ENCODE results near the gene TMCO2.
A peak's percentile ranks its signal among the peaks of the same experiment; 100 is the strongest.
"Not testable (repeated sequence)": the region's sequence is repeated elsewhere in the genome, so short reads cannot be mapped to it uniquely, and the experiment has no call there.

The TMCO2 gene

DNA sequence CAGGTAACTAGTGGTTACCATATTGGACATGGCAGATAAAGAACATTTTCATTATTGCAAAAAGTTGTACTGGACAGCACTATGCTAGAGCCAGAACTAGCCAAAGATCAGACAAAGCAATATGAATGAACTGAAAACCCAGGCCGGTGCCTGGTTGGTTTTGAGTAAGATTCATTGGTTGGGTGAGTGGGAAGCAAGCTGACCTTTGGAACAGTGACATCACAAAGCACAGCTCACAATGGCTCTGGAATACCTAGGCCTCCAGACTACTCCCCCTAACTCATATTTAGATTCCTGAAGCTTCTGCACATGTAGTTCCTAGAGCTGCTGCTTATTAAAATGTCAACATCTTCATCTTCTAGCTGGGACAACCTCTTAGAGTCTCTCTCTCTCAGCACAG lies at the start of gene TMCO2:
Gene TMCO2 (plus strand): TSS at position 283 of the 400 bp plus-strand sequence. CDS start 57 bp downstream, at position 340.
- DNase-seq, result no peak

DNA sequence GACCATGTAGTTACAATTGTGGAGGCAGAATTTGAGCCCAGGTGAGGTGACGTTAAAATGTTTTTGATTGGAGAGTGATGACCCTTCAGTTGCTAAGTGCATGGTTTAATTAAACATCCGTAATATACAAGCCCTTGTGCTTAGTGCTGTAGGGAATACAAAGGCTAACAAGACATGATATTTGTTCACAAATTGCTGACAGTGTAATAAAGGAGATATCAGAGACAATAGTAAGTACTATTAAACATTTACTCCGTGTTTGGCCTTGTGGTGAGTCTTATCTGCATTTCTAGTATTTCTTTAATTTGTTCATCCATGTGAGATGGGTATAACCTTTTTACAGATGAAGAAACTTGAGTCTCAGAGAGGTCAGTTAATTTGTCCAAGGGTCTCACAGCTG lies 48.6 kb upstream of the TMCO2 start:
- DNase-seq, result peak; percentile 10

DNA sequence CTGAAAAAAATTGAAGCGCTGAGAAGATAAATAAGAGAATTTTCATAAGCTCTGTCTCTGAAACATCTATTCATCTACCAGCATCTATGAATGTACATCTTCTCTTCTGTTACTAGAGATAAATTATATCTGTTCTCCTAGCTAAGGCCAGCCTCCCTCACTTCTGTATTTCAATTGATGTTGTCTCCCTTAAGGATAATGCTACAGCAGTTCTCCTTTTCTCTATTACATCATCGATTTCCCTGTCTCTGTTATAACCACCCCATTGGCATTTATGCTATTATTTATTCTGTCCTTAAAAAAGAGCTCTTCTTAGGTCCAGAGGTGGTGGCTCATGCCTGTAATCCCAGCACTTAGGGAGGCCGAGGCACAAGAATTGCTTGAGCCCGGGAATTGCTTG lies 42.9 kb upstream of the TMCO2 start:
- no peak for DNase-seq

DNA sequence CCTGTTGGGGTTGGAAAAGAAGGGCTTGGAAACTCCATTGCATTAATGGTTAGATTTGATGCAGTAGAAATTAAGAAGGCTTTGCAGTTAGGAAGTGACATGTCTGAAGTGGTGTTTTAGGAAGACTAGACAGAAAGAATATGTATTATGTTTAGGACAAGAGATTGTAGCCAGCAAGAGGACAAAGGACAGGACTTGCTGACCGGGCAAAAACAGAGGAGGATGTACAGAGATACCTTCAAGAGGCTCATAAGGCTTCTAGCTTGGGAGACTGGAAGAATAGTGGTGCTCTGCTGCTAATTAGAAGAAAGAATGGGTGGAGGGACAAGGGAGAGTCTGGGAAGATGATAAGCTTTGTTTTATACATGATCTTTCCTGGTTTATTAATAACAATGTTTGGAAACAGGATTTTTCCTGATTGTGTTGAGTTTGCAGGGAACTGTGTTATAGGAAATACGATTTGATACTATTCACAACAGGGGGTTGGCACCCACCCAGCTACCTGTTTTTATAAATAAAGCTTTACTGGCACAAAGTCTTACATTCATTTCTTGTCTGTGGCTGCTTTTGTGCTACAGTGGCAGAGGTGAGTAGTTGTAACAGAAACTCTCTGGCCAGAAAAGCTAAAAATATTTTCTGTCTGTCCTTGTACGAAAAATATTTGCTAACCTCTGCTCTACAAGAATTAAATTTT lies 37.1 kb upstream of the TMCO2 start:
- no peak for DNase-seq

DNA sequence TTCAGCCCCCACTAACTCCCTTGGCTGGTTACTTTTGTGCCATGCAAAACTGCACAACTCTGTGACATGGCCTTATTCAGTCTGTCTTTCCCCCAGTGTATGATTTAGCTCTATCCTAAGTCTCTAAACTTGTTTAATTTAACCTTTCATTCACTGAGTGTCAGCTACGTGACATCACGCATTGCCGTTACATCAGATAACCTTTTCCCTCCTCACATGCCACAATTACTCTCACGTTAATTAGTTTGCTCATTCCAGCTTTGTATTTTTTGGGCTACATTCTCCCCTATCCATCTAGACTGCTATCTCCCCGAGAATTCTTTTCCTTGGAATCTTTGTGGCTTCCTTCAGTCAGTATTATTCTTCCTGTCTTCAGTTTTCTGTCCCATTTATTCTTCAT lies 29.4 kb upstream of the TMCO2 start:
- DNase-seq, result no peak

DNA sequence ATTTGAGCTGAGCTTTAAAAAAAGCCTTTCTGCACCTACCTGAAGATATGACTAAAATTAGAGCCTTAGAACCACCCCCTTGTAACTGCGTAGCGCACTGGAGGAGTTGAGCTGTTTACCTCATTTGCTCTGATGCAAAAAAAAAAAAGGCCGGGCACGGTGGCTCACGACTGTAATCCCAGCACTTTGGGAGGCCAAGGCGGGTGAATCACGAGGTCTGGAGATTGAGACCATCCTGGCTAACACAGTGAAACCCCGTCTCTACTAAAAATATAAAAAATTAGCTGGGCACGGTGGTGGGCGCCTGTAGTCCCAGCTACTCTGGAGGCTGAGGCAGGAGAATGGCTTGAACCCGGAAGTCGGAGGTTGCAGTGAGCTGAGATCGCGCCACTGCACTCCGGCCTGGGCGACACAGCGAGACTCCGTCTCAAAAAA lies 26.2 kb upstream of the TMCO2 start:
- not testable (repeated sequence) for DNase-seq

DNA sequence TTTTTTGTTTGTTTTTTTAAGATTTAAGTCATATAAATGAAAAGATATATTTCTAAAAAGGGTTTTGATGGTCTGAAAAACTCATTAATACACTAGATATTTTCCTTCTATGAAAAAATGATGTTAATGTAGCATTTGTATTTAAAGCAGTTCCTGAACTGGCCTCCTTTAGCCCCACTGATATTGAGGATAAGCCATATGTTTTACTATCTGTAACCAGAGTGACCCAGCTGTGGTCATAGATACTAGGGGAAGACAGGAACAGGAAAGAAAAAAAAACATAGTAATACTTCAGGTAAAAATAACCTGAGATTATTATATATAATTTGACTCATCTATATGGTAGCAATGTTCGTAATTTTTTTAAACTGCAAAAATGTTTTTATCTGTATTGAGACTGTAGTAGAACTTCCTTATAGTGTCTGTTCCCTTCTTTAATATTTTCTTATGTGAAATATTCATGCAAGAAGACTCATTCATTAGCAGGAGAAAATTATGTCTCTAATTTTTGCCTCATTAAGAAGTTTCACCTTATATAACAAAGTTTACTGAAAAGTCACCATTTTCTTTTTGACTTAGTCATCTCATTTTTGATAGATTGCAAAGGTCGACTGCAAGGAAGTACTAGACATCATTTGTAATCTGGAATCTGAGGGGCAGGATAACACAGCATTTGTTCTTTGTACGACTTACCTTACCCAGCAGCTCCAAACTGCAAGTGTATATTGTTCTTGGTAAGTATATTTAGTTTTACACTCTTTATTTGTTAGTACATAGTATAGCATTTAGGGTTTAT lies 25.6 kb upstream of the TMCO2 start:
- no peak for DNase-seq

DNA sequence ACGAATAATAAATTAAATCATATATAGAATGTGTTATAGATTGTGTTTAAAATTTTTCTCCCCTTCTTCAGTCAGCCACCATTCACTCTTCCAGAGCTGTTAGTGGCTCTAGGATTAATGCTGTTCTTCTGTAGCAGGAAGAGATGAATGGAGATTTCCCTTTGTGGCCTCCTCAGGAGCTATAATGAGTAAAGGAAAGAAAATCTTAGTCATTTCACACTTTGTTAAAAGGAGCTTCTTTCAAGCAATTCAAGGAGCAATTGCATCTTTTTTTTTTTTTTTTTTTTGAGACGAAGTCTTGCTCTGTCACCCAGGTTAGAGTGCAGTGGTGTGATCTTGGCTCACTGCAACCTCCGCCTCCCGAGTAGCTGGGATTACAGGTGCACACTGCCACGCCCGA lies 23.7 kb upstream of the TMCO2 start:
- DNase-seq, result no peak

DNA sequence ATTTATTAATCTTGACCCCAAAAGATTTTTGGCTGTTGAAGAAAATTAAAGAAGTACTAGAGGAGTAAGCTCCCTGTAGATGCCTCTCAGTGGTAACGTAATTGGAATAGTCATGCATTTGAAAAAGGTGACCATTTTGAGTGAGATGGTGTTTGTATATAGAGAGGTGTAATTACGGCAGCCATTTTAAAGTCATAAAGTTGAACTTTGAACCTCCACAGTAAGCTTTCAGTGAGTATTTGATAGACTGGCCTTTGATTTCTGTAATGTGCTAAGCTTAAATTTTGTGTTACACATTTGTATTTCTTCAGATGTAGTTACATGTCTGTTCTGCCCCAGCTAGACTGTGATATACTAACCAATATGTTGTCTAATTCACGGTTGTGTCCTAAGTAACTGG lies 21.5 kb upstream of the TMCO2 start:
- no peak for DNase-seq

DNA sequence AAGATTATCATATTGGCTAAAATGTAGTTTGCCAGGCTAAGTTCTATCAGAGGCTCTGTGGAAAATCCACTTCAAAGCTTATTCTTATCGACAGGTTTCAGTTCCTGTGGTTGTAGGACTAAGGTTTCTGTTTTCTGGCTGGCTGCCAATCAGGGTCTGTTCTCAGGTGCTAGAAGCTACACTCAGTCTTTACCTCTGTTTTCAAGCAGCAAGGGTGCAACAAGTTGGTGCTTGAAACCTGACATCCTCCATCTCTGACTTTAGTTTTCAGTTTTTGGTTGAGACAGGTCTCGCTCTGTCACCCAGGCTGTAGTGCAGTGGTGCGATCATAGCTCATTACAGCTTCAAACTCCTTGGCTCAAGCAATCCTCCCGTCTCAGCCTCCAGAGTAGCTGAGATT lies 15.3 kb upstream of the TMCO2 start:
- DNase-seq, result no peak

DNA sequence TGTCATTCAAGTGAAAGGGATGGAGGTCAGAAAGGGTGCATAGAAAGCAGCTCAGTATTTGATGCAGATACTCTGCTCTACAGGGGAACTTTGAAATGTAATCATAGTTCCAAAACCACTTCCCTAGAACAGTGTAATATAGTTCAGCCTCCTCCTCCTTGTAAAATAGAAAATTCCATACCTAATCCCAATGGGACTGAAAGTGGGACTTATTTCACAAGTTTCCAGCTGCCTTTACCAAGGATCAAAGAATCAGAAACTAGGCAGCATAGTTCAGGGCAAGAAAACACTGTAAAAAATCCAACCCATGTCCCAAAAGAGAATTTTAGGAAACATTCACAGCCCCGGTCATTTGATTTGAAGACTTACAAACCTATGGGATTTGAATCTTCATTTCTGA lies 8.1 kb upstream of the TMCO2 start:
- DNase-seq, result no peak

DNA sequence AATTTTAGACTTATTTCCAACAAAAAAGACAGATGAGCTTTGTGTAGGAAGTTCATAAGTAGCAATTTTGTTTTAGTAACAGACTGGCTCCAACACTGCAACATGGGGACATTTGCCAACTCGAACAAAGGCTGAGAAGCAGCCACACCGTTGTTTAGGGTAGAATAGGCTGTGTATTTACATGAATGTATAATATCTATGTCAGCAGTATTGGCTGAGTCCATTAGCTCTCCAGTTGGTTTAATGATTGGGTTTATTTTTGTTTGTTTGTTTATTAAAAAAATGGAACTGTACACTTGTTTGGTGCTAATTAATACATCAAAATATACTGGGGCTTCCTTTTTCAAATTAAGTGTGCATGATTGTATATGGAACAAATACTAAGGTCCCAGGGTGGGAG lies 7.3 kb upstream of the TMCO2 start:
- DNase-seq, result no peak

DNA sequence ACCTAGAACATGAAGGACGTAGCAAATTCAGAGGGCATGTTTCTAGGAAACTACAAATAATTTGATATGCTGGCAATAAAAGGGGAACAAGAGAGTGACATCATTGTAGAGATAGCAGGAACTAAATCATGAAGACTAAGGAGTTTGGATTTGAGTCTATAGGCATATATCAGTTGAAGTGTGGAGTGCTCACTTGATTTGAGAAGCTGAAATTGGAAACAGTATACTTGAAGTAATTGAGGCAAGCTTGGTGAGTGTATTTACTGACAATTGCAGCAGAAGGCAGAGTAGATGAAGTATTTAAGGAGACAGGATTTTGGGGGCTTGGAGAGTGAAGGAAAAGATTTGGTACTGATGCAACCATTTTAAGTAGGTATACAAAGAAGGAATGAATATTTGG lies 6.4 kb upstream of the TMCO2 start:
- no peak for DNase-seq

DNA sequence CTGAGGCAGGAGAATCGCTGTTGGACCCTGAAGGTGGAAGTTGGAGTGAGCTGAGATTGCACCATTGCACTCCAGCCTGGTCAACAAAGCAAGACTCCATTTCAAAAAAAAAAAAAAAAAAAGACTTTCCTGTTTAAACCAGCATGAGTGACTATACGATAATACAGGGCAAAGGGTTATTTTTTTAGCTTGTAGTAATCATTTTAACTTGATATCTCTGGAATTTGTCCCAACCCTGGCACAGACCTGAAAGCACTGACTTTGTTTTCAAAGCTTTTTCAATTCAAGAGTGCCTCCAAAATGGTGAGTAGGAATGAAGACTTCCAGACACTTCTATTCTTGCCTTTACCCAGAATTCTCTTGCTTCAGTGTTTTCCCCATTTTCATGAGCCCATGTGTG lies 4.4 kb upstream of the TMCO2 start:
- no peak for DNase-seq

DNA sequence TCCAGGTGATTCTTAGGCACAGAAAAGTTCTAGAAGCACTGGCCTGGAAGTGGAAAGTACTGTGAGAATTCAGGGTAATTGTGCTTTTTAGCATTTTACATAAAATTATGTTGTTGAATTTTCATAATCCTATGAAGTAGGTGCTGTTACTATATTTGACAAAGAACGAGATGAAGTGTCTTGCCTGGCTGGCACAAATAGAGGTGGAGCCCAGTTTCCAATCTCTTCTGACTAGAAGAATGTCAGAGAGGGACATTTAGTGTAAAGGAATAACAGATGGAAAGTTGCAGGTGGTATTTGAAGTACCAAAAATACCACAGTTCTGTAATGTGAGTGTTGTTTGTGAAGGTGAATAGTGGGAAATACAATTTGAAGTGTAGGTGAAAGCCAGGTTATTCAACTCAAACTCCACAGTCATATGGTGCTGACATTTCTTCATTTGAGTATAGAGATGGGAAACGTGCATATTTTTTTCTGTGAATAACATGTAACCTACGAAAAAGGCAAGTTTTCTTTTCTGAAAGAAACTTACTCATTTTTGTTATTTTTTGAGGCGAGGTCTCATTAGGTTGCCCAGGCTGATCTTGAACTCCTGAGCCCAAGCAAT lies 3.5 kb upstream of the TMCO2 start:
- DNase-seq, result no peak

DNA sequence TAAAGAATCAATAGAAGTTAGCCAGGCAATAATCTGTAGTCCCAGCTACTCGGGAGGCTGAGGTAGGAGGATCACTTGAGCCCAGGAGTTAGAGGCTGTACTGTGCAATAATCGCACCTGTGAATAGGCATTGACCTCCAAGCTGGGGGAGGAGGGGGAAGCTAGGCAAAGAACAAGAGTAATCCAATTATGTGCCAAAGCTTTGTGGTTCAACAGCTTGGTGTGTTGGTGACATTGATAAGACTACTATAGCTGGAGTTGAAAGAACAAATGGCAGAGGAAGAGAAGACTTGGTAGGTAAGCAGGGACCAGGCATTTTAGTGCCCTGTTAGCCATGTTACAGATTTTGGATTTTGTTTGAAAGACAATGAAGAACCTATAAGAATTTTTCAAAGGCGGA lies 2.1 kb upstream of the TMCO2 start:
- no peak for DNase-seq

DNA sequence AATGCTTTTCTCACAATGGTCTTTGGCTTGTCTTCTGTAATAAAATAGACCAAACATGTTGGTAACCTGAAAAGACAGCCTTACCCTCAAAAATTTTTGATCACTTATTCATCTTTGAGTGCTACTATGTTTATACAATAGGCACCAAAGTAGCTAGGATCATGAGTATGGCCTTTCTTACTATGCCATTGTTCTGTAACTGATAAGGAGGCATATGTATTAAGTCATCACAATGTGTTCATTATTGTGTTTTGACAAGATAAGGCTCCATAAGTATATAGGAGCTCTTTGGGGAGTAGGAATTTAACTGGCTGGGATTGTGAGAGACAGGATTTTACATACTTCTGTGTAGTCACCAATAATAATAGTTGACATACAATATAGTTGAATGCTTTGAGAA lies 675 bp downstream of the TMCO2 start:
- DNase-seq, result no peak

DNA sequence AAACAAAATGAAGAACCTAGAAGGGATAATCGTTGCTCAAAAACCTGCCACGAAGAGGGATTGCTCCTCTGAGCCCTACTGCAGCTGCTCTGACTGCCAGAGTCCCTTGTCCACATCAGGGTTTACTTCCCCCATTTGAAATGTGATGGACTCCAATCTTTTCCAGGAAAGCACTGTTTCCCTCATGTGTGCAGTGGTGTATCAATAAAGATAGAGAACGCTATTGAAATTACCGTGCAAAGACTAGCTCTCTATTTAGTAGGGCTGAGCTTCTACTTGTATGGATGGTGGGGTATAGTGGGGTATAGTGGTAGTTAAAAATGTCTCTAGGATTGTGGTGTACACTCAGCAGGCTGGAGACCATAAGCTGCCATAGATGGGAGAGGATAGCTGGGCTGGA lies 3.7 kb downstream of the TMCO2 start:
- no peak for DNase-seq

DNA sequence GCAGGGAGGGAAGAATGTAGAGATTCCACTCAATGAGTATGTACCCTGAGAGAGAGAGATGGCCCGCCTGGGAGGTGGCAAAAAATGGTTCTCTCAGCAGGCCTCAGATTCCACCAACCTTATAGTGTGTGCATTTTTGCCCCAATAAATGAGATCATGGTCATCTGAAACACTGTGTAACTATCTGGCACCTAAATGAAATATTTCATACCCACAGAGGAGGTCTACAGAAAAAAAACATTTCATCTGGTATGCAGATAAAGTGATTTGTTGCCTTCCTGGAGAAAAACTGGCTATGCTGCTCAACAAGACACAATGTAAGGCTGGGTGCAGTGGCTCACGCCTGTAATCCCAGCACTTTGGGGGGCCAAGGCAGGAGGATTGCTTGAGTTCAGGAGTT lies 4.9 kb downstream of the TMCO2 start:
- DNase-seq, result no peak

DNA sequence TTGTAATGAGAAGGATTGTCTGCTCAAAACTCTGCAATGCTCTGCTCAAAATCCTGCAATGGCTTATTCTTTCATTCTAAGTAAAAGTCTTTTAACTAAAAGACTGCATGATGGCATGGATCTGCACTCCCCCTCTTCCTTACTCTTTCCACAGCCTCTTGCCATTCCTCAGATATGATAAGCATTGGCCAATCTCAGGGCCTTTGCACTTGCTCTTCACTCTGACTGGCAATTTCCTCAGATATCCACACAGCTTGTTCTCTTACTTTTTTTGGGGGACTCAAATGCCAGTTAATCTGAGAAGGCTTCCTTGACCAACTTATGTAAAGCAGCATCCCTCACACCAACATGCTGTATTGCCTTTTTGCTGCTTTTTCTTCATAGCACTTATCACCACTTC lies 7.5 kb downstream of the TMCO2 start:
- no peak for DNase-seq

DNA sequence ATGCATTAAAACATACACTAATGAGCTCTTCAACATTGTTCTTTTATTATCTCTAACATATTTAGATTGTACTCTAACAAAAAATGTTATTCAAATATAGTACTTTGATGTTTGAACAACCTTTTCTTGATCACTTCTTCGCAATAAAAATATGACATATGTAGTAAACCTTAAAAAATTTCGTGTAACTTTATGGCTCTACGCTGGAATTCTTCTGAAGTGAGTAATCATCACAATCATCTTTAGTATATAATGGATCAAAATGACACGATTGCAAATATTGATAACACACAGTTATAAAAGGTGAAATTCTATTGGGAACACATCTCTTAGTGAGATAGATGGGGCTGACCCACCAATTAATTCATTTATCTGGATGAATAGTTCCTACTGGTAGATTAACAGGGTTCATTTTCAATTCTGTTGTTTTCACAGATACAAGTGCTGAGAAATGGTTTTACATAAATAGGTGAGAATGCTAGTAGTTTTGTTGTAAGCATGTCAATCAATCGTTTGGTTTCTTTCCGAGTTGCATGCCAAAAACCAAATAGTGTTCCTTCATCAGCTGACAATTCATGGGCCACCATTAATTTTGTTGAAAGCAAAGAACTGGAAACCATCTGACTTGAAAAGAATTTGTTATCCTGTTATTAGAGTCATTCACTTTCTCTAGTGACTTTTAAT lies 8.8 kb downstream of the TMCO2 start:
- no peak for DNase-seq

DNA sequence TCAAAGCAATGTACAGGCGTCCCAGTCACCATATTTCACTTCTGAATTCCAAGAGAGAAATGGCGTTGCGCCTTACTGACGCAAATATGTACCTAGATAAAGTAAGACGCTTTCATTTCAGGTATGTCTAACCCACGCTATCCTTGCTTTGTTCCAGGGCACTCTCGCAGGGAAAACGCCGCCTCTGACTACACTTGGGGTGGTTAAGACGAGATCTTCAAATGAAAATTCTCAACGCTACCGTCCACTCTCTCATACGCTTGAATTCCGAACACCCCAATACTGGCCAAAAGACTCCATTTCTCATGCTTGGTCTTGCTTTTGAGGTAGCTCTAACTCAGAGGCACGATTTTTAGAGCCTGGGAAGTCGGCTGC lies 9.6 kb downstream of the TMCO2 start:
- DNase-seq, result peak; percentile 71

DNA sequence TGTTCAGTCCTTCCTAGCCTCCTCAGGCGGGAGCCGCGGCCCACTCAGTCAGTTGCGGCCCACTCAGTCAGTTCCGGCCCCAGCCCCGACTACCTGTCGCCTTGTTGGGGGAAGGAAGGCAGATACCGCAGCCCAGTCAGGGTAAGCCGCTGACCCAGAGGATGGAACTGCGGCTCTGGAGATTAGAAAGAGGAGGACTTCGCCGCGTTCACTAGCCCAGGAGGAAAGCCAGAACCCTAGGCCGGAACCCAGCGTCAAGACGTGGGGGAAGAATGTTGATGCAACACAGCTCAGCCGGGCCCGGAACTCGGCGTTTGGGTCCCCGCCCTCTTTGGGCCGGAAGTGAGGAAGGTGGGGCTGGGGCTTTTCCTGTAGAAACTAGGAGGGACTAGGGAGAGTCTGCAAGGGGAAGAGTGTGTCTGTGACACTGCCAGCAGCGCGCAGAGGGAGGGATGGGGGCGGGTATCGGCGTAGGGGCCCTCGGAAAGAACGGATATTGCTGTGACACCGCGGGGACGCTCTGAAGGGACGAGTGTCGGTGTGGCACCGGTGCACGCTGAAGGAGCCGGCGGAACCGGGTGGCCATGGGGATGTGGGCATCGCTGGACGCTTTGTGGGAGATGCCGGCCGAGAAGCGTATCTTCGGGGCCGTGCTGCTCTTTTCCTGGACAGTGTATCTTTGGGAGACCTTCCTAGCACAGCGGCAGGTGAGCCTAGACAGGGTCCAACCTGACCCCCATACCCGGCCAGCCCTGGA lies 10.1 kb downstream of the TMCO2 start, which contains the start of gene ZMPSTE24:
Gene ZMPSTE24 (plus strand): TSS at position 549 of the 757 bp plus-strand sequence. CDS start 36 bp downstream, at position 585.
- peak; percentile 94 for DNase-seq

Data from kidney glomerular epithelial cell (primary cell).